Stimulated activated naive CD8-positive, alpha-beta T cell treated with anti-CD3 and anti-CD28 coated beads, Interleukin-15, Interleukin-2, amounts not matched to agents 100 ng/mL and 50 ng/mL, for 24 hours (primary cell): ENCODE measurements around the gene UNC13A.
"Not testable (repeated sequence)": the region's sequence is repeated elsewhere in the genome, so short reads cannot be mapped to it uniquely, and the experiment has no call there.

ENCODE experiments used
- H3K27ac Mint-ChIP-seq: one replicate; pipeline ENCODE4 v1.8.0; 2021; ENCODE audit warnings: mild to moderate bottlenecking, mixed read lengths
- H3K27me3 Mint-ChIP-seq: one replicate; pipeline ENCODE4 v1.8.0; 2021; ENCODE audit warnings: mixed read lengths
- H3K36me3 Mint-ChIP-seq: one replicate; pipeline ENCODE4 v1.8.0; 2021; ENCODE audit warnings: low read depth, mixed read lengths
- H3K4me1 Mint-ChIP-seq: one replicate; pipeline ENCODE4 v1.8.0; 2021; ENCODE audit warnings: low read depth, mixed read lengths
- H3K4me3 Mint-ChIP-seq: one replicate; pipeline ENCODE4 v1.8.0; 2021; ENCODE audit warnings: mild to moderate bottlenecking, mixed read lengths
- H3K9me3 Mint-ChIP-seq: one replicate; pipeline ENCODE4 v1.8.0; 2021; ENCODE audit warnings: mixed read lengths

Gene UNC13A

GRCh38 chr19:17601683-17602082 lies 86.5 kb downstream of the UNC13A start:
- H3K9me3 Mint-ChIP-seq = no peaks in the 10 kb centered on the region
- peaks cover 4% of the 10 kb centered on the region for H3K4me1 Mint-ChIP-seq
- no peak overlapping the region for H3K4me3 Mint-ChIP-seq
- peaks cover 36% of the 10 kb centered on the region for H3K27me3 Mint-ChIP-seq
- no peaks in the 10 kb centered on the region for H3K36me3 Mint-ChIP-seq
- H3K27ac Mint-ChIP-seq = no peak overlapping the region

DNA sequence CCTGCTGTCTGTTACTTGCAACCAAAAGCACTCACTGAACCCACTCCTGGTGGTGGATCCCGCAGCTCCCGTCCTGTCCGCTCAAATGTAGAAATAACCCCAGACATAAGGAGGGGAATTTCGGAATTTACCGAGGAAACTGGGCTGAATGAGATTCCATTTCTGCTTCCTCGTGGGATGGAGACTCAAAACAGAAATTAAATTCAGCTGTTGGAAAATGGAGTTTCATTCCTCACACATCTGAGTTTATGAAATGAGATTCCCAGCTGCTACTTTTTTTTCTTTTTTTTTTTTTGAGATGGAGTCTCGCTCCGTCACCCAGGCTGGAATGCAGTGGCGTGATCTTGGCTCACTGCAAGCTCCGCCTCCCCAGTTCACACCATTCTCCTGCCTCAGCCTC lies 88.4 kb downstream of the UNC13A start:
- Mint-ChIP-seq H3K4me3 (no peak overlapping the region), H3K9me3 (no peaks in the 10 kb centered on the region), H3K27me3 (peaks cover 36% of the 10 kb centered on the region), H3K36me3 (no peaks in the 10 kb centered on the region), H3K4me1 (no peaks in the 10 kb centered on the region), H3K27ac (no peak overlapping the region)

DNA sequence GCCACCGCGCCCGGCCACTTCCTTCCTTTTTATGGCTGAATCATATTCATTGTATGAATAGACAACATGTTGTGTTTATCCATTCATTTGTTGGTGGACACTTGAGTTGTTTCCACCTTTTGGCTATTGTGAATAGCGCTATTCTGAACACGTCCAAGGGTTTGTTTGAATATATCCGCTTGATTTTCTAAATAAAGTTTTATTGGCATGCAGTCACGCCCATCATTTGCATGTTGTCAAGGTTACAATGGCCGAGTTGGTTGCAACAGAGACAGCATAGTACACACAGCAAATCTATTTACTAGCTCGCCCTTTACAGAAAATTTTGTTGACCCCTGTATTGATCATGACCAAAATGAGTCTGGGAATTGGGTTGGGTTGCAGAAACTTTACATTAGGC lies 89.2 kb downstream of the UNC13A start:
- Mint-ChIP-seq H3K4me3 (no peak overlapping the region), H3K4me1 (no peaks in the 10 kb centered on the region), H3K9me3 (no peaks in the 10 kb centered on the region), H3K36me3 (no peaks in the 10 kb centered on the region), H3K27ac (no peak overlapping the region), H3K27me3 (peaks cover 29% of the 10 kb centered on the region)

- H3K9me3 Mint-ChIP-seq, H3K4me3 Mint-ChIP-seq, H3K36me3 Mint-ChIP-seq, H3K4me1 Mint-ChIP-seq, H3K27ac Mint-ChIP-seq: not testable (repeated sequence)
- H3K27me3 Mint-ChIP-seq = peaks cover 23% of the 10 kb centered on the region
Observed at GRCh38 chr19:17598063-17598462, 90.1 kb downstream of the UNC13A start.

DNA sequence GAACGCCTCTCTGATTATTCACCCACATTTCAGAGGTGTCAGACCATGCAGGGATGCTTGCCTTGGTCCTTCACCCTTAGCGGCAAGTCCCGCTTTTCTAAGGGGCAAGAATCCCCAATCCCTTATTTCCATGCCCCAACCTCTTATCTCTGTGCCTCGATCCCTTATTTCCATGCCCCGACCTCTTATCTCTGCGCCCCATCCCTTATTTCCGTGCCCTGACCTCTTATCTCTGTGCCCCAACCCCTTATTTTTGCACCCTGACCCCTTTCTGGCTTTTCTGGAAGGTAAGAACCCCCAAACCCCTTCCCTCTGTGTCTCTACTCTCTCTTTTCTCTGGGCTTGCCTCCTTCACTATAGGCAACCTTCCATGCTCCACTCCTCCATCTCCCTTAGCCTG lies 93.9 kb downstream of the UNC13A start:
- H3K4me3 Mint-ChIP-seq, H3K27ac Mint-ChIP-seq, H3K36me3 Mint-ChIP-seq, H3K9me3 Mint-ChIP-seq, H3K4me1 Mint-ChIP-seq: not testable (repeated sequence)
- peaks cover 15% of the 10 kb centered on the region for H3K27me3 Mint-ChIP-seq

DNA sequence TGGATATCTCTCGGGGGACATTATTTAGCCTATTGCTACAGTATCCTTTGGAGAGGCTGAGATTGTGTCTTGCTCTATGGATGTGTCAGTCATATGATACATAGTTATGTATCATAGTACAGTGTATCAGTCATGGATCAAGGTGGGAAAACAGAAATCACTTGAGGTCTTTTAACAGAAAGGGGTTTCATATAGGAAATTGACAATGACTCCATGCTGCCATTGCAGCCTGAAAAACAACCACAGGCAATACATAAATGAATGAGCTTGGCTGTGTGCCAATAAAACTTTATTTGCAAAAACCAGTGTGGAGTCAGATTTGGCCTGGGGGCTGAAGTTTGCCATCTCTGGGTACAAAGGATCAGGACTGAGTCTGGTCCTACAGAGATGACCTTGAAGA lies 97.3 kb downstream of the UNC13A start:
- H3K27ac Mint-ChIP-seq = no peak overlapping the region
- no peaks in the 10 kb centered on the region for H3K9me3 Mint-ChIP-seq
- H3K4me3 Mint-ChIP-seq = no peak overlapping the region
- H3K36me3 Mint-ChIP-seq = no peaks in the 10 kb centered on the region
- H3K4me1 Mint-ChIP-seq = no peaks in the 10 kb centered on the region
- H3K27me3 Mint-ChIP-seq = peaks cover 11% of the 10 kb centered on the region

GRCh38 chr19:17585395-17585794 lies 102.8 kb downstream of the UNC13A start:
- not testable (repeated sequence) for H3K4me3 Mint-ChIP-seq, H3K4me1 Mint-ChIP-seq, H3K27me3 Mint-ChIP-seq, H3K27ac Mint-ChIP-seq, H3K9me3 Mint-ChIP-seq
- H3K36me3 Mint-ChIP-seq = peaks cover 19% of the 10 kb centered on the region

DNA sequence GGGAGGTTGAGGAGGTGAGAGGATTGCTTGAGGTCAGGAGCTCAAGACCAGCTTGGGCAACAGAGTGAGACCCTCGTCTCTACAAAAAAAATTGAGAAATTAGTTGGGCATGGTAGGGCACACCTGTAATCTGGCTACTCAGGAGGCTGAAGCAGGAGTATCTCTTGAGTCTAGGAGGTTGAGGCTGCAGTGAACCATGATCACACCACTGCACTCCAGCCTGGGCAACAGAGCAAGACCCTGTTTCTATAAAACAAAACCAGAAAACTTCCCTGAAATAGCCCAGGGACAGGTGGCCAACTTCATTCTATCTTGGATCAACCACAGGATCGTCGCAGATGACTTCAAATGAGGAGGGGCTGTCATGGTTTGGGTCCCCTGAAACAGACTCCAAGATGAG lies 104.0 kb downstream of the UNC13A start:
- H3K9me3 Mint-ChIP-seq = no peaks in the 10 kb centered on the region
- no peaks in the 10 kb centered on the region for H3K27me3 Mint-ChIP-seq
- peaks cover 31% of the 10 kb centered on the region for H3K36me3 Mint-ChIP-seq
- no peak overlapping the region for H3K4me3 Mint-ChIP-seq
- no peaks in the 10 kb centered on the region for H3K4me1 Mint-ChIP-seq
- H3K27ac Mint-ChIP-seq = no peak overlapping the region

GRCh38 chr19:17582613-17583012 lies 105.5 kb downstream of the UNC13A start:
- Mint-ChIP-seq H3K4me1 (no peaks in the 10 kb centered on the region), H3K27me3 (no peaks in the 10 kb centered on the region), H3K4me3 (no peak overlapping the region), H3K9me3 (no peaks in the 10 kb centered on the region), H3K36me3 (peaks cover 44% of the 10 kb centered on the region), H3K27ac (no peak overlapping the region)

DNA sequence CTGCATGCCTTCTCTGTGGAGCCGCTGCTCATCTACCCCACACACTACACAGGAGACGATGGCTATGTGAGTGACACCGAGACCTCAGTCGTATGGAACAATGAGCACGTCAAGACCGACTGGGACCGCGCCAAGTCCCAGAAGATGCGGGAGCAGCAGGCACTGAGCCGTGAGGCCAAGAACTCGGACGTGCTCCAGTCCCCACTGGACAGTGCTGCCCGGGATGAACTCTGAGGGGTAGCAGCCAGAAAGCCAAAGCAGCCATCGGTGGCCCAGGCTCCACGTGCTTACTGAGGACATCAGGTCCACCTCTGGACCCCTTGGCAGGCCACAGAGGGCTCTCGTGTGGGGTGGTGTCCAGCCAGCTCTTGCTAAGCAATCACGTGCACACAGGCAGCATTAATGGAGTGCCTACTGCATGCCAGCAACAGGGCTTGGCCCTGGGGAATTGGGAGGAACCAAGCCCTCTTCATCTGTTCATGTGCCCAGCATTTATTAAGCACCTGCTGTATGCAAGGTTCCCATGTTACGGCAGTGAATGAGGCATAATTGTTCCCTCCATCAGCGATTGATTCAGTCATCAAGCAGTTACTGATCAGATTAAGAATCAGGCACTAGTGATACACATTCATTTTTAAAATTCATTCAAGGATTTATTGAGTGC lies 106.8 kb downstream of the UNC13A start:
- Mint-ChIP-seq H3K4me1 (no peaks in the 10 kb centered on the region), H3K36me3 (peaks cover 48% of the 10 kb centered on the region), H3K27me3 (no peaks in the 10 kb centered on the region), H3K4me3 (no peak overlapping the region), H3K9me3 (no peaks in the 10 kb centered on the region), H3K27ac (no peak overlapping the region)

DNA sequence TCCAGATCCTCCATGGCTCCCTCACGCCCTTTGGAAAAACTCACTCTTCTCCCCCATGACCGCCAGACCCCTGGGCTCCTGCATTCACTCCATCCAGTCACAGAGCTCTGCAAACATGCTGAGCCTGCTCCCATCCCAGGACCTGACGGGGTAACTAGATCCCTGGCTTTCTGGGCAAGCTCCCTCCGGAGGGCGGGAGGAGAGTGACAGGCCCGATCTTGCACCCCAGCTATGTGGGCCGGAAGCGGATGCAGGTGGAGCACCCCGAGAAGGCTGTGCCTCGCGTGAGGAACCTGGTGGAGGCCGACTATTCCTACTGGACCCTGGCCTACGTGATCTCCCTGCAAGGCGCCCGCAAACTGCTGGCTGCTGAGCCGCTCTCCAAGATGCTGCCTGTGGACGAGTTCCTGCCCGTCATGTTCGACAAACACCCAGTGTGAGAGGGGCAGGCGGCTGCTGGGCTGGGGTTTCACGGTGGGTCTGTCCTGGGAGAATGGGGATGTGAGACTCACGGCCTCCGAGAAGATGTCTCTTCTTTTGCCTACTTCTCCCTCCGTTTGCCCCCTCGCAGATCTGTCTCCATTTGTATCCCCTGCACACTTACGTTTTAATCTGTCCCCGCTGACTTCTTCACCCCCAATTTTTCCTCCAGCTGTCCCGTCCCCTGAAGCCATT lies 107.5 kb downstream of the UNC13A start:
- no peak overlapping the region for H3K27ac Mint-ChIP-seq

GRCh38 chr19:17579661-17580244 lies 108.4 kb downstream of the UNC13A start:
- Mint-ChIP-seq H3K9me3 (no peaks in the 10 kb centered on the region), H3K36me3 (peaks cover 48% of the 10 kb centered on the region), H3K27me3 (no peaks in the 10 kb centered on the region), H3K27ac (no peak overlapping the region), H3K4me3 (no peak overlapping the region), H3K4me1 (no peaks in the 10 kb centered on the region)

More for the DNA sequence above, 107.5 kb downstream of the UNC13A start:
- no peaks in the 10 kb centered on the region for H3K9me3 Mint-ChIP-seq
- H3K27me3 Mint-ChIP-seq = no peaks in the 10 kb centered on the region
- peaks cover 48% of the 10 kb centered on the region for H3K36me3 Mint-ChIP-seq
- H3K4me3 Mint-ChIP-seq = no peak overlapping the region
- no peaks in the 10 kb centered on the region for H3K4me1 Mint-ChIP-seq

GRCh38 chr19:17577457-17578097 lies 110.6 kb downstream of the UNC13A start:
- Mint-ChIP-seq H3K9me3 (no peaks in the 10 kb centered on the region), H3K36me3 (peaks cover 51% of the 10 kb centered on the region)

DNA sequence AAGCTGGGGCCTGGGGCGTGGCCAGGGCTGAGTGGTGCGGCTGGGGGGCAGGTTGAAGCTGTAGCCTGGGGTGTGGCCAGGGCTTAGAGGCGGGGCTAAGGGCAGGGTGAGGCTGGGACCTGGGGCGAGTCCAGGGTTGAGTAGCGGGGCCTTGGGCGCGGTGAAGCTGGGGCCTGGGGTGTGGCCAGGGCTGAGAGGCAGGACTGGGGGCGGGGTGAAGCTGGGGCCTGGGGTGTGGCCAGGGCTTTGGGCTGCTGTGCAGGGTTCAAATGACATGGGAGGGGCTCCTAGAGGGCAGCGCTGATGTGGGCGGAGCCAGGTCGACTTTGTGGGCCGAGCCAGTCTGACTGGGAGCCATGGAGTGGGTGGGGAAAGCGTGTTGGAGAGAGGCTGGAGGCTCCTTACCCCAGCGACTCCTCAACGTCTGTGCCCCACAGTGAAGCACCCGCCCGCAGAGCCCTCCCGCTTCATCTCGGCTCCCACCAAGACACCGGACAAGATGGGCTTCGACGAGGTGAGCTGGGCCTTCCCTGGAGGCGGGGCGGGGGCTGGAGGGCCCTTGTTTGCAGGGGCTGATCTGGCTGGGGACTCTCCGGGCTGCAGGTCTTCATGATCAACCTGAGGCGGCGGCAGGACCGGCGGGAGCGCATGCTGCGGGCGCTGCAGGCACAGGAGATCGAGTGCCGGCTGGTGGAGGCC lies 111.2 kb downstream of the UNC13A start:
- no peak overlapping the region for H3K4me3 Mint-ChIP-seq
- H3K27me3 Mint-ChIP-seq = no peaks in the 10 kb centered on the region
- no peaks in the 10 kb centered on the region for H3K4me1 Mint-ChIP-seq
- peaks cover 50% of the 10 kb centered on the region for H3K36me3 Mint-ChIP-seq
- H3K9me3 Mint-ChIP-seq = no peaks in the 10 kb centered on the region
- H3K27ac Mint-ChIP-seq = no peak overlapping the region

More at GRCh38 chr19:17577457-17578097, 110.6 kb downstream of the UNC13A start:
- Mint-ChIP-seq H3K27ac (no peak overlapping the region), H3K4me1 (no peaks in the 10 kb centered on the region), H3K4me3 (no peak overlapping the region), H3K27me3 (no peaks in the 10 kb centered on the region)
